Measurements from ENCODE around the gene DDAH2.

- TF ChIP-seq ELF4 (IDR thresholded peaks at IDR 0.05) (no peak), HDGF (IDR thresholded peaks at IDR 0.05; ENCODE audit: borderline replicate concordance) (no peak), SP1 (IDR thresholded peaks at IDR 0.05) (no peak), FOXA1 (IDR thresholded peaks at IDR 0.05) (no peak), SUZ12 (IDR thresholded peaks at IDR 0.05) (no peak), NFRKB (IDR thresholded peaks at IDR 0.05) (no peak), ARNT (IDR thresholded peaks at IDR 0.05) (no peak), FOXM1 (IDR thresholded peaks at IDR 0.05; ENCODE audit: borderline replicate concordance) (no peak), CTBP1 (IDR thresholded peaks at IDR 0.05; ENCODE audit: borderline replicate concordance) (no peak), LEF1 (IDR thresholded peaks at IDR 0.05; ENCODE audit: borderline replicate concordance) (no peak), FOXK2 (IDR thresholded peaks at IDR 0.05) (no peak), TARDBP (IDR thresholded peaks at IDR 0.05) (no peak), BHLHE40 (IDR thresholded peaks at IDR 0.05; ENCODE audit: borderline replicate concordance) (no peak)
- TF ChIP-seq, protein P1, sequence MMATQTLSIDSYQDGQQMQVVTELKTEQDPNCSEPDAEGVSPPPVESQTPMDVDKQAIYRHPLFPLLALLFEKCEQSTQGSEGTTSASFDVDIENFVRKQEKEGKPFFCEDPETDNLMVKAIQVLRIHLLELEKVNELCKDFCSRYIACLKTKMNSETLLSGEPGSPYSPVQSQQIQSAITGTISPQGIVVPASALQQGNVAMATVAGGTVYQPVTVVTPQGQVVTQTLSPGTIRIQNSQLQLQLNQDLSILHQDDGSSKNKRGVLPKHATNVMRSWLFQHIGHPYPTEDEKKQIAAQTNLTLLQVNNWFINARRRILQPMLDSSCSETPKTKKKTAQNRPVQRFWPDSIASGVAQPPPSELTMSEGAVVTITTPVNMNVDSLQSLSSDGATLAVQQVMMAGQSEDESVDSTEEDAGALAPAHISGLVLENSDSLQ (IDR thresholded peaks at IDR 0.05), result no peak
Observed at GRCh38 chr6:31723980-31724691, 5.0 kb downstream of the DDAH2 start.
